Stimulated activated CD4-positive, alpha-beta T cell treated with anti-CD3 and anti-CD28 coated beads, TNF-alpha, amount 100 ng/mL, for 48 hours (primary cell): ENCODE results near the gene REV1.
"Not testable (repeated sequence)": the region's sequence is repeated elsewhere in the genome, so short reads cannot be mapped to it uniquely, and the experiment has no call there.

Experiments
- DNase-seq, 3 donors: peaks; one replicate each; pipeline ENCODE4 v3.0.0-alpha.2; 2020; ENCODE audit warnings: low read depth in 3 of 3

The REV1 gene

DNA sequence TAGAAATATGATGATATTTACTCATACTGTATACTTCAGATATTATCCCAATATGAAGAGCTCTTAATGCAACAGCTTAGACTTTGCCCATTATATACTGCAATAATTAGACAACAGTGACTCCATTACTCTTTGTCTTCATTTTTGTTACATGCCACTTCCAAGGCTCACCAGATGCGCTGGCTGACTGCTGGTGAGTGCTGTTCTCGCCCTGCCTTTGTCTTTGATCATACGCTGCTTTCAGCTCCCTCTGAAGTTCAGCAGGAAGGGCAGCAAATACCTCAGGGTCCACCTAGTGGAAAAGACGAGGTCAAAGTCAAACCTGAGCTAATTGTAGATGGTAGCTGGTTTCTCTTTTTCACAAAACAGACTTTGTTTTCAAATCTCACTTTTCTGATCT lies 86.3 kb downstream of the REV1 start:
- no peak for DNase-seq

- no peak for DNase-seq
Observed at GRCh38 chr2:99403084-99403483, 86.7 kb downstream of the REV1 start.

GRCh38 chr2:99401841-99402240 lies 88.0 kb downstream of the REV1 start:
- DNase-seq = no peak

- DNase-seq = no peak
Observed at GRCh38 chr2:99399795-99400194, 90.0 kb downstream of the REV1 start.

- no peak for DNase-seq
Observed at GRCh38 chr2:99399063-99399462, 90.8 kb downstream of the REV1 start.

DNA sequence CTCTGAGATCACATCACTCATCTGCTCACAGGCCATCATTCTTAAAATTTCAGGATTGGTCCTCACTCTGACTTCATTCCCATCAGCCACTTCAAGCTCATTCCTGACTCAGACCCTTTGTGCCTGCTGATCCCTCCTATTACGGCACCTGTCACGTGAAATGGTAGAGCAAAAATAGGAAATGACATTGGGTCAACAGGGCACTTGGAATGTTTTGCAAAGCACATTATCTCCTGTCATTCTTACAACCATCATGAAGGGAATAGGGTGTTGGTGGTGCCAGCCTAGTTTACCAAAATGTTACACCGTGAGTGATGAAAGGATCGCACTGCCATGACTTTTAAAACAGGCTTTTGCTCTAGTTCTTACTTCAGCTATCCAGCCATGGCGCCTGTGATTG lies 91.5 kb downstream of the REV1 start:
- no peak for DNase-seq

DNA sequence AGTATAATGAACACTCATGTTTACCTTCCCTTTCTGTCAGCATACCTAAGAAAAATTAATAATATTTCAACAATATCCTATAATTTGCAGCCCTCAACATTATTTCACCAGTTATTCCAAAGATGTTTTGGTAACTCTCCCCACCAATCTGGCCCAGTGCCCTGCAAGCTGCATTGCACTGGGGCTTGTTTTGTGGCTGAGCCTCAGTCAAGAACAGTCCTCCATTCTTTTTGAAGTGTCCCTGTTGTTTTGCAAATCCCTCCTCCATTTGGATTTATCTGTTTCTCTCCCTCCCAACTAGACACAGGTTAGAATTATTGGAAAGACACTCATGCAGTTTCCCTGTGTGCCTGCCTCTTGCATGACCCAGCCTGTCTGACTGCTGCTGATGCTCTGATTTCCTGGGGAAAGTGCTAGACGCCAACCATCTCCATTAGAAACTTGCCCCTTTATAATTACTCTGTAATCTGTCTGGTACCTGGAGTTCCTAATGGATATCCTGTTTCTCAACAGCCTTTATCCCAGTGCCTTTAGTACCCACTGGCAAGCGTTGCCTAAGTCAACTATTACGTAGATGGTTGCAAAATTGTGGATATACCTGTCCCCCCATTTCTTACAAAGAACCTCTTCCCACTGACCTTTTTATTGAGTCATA lies 92.4 kb downstream of the REV1 start:
- DNase-seq = no peak

- no peak for DNase-seq
Observed at GRCh38 chr2:99395589-99396130, 94.2 kb downstream of the REV1 start.

DNA sequence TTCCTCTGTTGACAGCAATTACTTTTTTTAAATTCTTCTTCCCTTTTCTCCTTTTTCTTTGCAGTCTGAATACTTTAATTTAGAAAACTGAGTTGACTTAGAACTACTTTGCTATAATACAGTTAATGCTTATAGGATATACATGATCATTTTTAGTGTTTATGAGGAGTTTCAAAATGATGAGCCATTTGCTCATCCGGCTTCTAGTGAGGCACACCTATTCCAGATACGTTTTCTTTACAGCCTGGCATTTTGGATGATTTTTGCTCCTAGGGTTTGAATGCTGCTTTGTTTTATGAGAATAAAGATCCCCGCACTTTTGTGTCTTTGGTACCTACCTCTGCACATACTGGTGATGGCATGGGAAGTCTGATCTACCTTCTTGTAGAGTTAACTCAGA lies 99.9 kb downstream of the REV1 start:
- no peak for DNase-seq

DNA sequence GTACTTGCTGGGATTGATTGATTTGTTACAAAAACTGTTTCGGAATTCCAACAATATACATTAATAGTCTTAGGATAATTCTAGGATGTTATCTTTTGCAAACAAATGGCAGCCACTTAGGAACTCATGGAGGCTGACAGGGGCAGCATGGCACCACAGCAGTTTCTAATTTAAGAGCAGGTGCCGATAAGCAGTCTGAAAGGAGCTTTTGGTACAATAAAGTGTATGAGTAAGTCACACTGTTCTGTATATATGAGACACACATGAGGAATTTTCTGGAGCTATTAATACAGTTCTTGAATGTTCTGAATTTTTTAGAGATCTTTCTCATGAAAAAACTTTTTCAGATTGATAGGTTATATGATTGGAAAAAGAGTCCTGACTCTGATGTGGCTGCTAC lies 100.4 kb downstream of the REV1 start:
- no peak for DNase-seq

- no peak for DNase-seq
Observed at GRCh38 chr2:99388892-99389291, 100.9 kb downstream of the REV1 start.

DNA sequence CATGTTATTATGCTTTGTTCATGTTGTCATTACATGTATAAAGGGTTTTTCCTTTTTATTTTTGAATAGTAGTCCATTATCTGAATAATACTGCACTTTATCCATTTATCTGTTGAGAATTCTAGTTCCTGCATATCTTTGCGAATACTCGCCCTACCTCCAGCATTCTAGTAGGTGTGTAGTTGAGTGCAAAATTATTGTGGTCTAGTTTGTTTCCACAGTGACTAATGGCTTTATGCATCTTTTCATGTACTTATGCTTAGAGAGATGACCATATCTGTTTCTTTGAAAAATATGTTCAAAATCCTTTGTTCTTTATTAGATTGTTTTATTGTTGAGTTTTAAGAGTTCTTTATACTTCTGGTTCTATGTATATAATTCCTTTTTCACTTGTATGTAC lies 103.8 kb downstream of the REV1 start:
- no peak for DNase-seq

GRCh38 chr2:99382143-99382542 lies 107.7 kb downstream of the REV1 start:
- no peak for DNase-seq

DNA sequence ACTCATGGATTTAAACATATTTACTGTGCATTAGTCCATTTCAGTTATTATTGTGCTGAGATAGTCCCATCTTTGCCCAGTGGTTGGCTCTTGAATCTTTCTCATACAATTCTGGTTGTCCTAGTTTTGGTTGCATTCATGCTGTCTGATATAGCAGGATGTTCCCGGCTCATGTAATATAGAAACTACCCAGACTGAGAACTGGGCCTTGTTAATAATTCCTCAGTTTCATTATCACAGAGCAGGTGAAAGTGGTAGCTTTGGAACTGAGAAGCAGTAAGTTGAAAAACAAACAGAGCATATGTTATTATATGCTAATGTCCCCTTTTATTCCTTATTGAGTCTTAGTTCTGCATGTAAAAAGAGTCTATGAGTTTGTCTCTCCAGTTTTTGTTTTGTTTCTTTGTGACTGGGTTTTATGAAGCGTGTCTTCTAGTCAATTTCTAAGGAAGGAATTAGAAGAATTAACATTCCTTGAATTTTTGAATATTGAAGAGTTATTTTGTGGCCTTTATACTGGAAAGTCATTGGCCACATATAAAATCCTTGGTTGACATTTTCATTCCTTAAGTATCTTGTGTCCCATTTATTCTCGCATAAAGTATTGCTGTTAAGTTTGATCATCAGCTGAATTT lies 109.3 kb downstream of the REV1 start:
- DNase-seq = no peak

DNA sequence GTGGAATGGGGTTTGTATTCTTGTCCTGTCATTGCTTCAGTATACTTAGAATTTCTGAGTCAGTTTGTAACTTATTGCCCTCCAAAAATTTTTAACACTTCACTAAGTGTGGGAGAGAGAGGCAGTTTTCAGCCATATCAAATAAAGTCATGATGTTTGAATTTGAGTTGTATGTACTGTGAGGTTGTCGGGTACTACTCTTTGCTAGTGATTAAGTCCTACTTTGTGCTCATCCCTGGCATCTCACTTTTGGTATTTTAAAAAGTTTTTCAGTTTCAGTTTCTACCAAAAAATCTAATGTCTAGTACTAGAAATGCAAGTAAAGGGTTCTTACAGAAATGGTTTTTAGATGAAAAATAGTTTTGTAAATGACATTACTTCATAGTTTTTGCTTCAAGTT lies 111.9 kb downstream of the REV1 start:
- no peak for DNase-seq

DNA sequence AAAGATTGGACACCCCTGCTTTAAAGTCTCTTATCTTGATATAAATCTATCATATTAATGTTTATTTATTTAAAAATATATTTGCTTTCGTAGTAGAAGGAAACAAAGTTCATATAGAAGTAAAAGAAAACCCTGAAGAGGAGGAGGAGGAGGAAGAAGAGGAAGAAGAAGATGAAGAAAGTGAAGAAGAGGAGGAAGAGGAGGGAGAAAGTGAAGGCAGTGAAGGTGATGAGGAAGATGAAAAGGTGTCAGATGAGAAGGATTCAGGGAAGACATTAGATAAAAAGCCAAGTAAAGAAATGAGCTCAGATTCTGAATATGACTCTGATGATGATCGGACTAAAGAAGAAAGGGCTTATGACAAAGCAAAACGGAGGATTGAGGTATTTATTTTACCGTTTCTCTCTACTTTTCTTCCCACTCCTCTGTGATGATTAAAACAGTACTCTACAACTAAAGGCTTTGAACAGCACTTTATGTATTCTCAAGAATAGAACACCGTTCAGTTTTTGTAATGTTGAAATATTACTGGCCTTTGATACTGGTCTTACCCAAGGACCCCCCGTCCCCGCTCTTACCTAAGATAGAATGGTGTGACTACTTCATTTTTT lies 113.5 kb downstream of the REV1 start:
- DNase-seq = no peak

DNA sequence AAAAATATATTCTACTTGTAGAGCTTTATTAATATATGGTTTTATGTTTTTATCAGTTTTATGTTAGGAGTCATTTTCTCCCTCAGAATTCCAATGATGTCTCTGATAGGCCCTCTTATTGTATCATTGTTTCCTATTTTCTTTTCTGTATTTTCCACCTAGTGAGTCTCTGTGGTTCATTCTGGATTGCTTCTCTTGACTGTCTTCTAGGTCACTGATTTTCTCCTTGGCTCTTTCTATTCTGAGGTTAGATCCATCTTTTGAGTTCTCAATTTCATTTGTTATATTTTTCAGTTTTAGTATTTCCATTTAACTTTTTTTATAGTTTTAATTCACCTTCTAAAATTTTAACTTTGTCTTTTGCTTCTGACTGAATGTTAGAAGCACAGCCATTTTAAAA lies 115.1 kb downstream of the REV1 start:
- DNase-seq = no peak

DNA sequence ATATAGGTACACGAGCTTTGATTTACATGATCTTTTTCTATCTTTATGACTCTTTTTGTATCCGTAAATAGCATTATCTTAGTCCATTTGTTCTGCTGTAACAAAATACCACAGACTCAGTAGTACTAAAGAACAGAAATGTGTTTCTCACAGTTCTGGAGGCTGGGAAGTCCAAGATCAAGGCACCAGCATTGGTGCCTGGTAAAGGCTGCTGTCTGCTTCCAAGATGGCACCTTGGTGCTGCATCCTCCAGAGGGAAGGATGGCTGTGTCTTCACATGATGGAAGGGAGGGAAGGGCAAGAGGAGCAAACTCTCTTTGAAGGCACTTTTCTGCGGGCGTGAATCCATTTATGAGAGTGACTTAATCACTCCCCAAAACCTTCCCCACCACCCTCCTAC lies 116.7 kb downstream of the REV1 start:
- no peak for DNase-seq

DNA sequence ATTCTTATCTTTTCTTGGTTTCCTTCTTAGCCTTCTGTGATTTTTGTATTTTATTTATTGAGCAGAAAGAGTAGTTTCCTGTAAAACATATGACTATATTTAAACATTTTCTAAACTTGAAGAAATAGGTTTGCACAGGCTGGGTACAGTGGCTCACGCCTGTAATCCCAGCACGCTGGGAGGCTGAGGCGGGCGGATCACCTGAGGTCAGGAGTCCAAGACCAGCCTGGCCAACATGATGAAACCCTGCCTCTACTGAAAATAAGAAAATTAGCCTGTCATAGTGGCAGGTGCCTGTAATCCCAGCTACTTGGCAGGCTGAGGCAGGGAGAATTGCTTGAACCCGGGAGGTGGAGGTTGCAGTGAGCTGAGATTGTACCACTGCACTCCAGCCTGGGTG lies 121.0 kb downstream of the REV1 start:
- not testable (repeated sequence) for DNase-seq

GRCh38 chr2:99365661-99366060 lies 124.2 kb downstream of the REV1 start:
- no peak for DNase-seq

GRCh38 chr2:99356853-99357252 lies 133.0 kb downstream of the REV1 start:
- DNase-seq = no peak

- DNase-seq = not testable (repeated sequence)
Observed at GRCh38 chr2:99354825-99355224, 135.0 kb downstream of the REV1 start.

- no peak for DNase-seq
Observed at GRCh38 chr2:99354070-99354469, 135.7 kb downstream of the REV1 start.
